Measurements from ENCODE around the gene ARHGEF4. TPM values are rescaled to one million over a fixed set of nuclear protein-coding genes. Genes with fewer than 3 reads are reported as not detected.

ARHGEF4 gene
- total and polyA plus RNA-seq, 7 donors = 1.7 to 32.4 (median 17.2) TPM; not detected in 1

- no peak for TF ChIP-seq POLR2A (IDR thresholded peaks at IDR 0.05)
- no peak for TF ChIP-seq CTCF (IDR thresholded peaks at IDR 0.05)
- no peak for TF ChIP-seq EP300 (IDR thresholded peaks at IDR 0.05)
- no peak for TF ChIP-seq POLR2AphosphoS5 (IDR thresholded peaks at IDR 0.05)
- 76 to 81% methylated on average over 15 of the region's 15 CpGs for WGBS, 2 donors
- Histone ChIP-seq H3K9me3 (no peaks in the 10 kb centered on the region), H3K4me1 (no peaks in the 10 kb centered on the region), H3K27me3 (peaks cover 0 to 25% (median 17%) of the 10 kb centered on the region in 3 donors), H3K4me3 (no peak overlapping the region), H3K36me3 (no peaks in the 10 kb centered on the region), H3K27ac (no peak overlapping the region)
- intact Hi-C loops (cut with DNase I) = no loop called here
- DNase-seq = no peak
Measured at GRCh38 chr2:130911996-130912395, 75.3 kb downstream of the ARHGEF4 start.

GRCh38 chr2:130912471-130912870 lies 75.8 kb downstream of the ARHGEF4 start:
- Histone ChIP-seq H3K36me3 (no peaks in the 10 kb centered on the region), H3K27ac (no peak overlapping the region), H3K4me3 (no peak overlapping the region), H3K9me3 (no peaks in the 10 kb centered on the region), H3K27me3 (peaks cover 0 to 27% (median 17%) of the 10 kb centered on the region in 3 donors), H3K4me1 (no peaks in the 10 kb centered on the region)
- DNase-seq = no peak
- intact Hi-C loops (cut with DNase I) = no loop called here
- 55 to 62% methylated on average over 4 of the region's 4 CpGs for WGBS, 2 donors
- TF ChIP-seq POLR2AphosphoS5 (IDR thresholded peaks at IDR 0.05) (no peak), CTCF (IDR thresholded peaks at IDR 0.05) (no peak), EP300 (IDR thresholded peaks at IDR 0.05) (no peak), POLR2A (IDR thresholded peaks at IDR 0.05) (no peak)

- no peak for DNase-seq
- TF ChIP-seq CTCF (IDR thresholded peaks at IDR 0.05) = no peak
- TF ChIP-seq POLR2AphosphoS5 (IDR thresholded peaks at IDR 0.05) = no peak
- no peaks in the 10 kb centered on the region for H3K36me3 ChIP-seq
- no peaks in the 10 kb centered on the region for H3K4me1 ChIP-seq
- no peak overlapping the region for H3K4me3 ChIP-seq
- WGBS, 2 donors = 89 to 92% methylated on average over 6 of the region's 6 CpGs
- H3K27me3 ChIP-seq = peaks cover 0 to 27% (median 17%) of the 10 kb centered on the region in 3 donors
- no peaks in the 10 kb centered on the region for H3K9me3 ChIP-seq
- intact Hi-C loops (cut with DNase I) = no loop called here
- no peak overlapping the region for H3K27ac ChIP-seq
Measured at GRCh38 chr2:130913891-130914290, 77.2 kb downstream of the ARHGEF4 start.

- 87 to 91% methylated on average over 5 of the region's 5 CpGs for WGBS, 2 donors
Measured at GRCh38 chr2:130915149-130915548, 78.4 kb downstream of the ARHGEF4 start.

More at GRCh38 chr2:130915149-130915548, 78.4 kb downstream of the ARHGEF4 start:
- Histone ChIP-seq H3K4me3 (no peak overlapping the region), H3K27me3 (peaks cover 0 to 27% (median 17%) of the 10 kb centered on the region in 3 donors), H3K36me3 (no peaks in the 10 kb centered on the region), H3K9me3 (no peaks in the 10 kb centered on the region), H3K4me1 (no peaks in the 10 kb centered on the region), H3K27ac (no peak overlapping the region)
- intact Hi-C loops (cut with DNase I) = no loop called here
- no peak for DNase-seq
- TF ChIP-seq POLR2A (IDR thresholded peaks at IDR 0.05) (no peak), EP300 (IDR thresholded peaks at IDR 0.05) (no peak), POLR2AphosphoS5 (IDR thresholded peaks at IDR 0.05) (no peak), CTCF (IDR thresholded peaks at IDR 0.05) (no peak)

Measured in sigmoid colon (tissue), 7 donors.